ENCODE results near the gene PTBP1.
A peak's percentile ranks its signal among the peaks of the same experiment; 100 is the strongest.

PTBP1 gene

GRCh38 chr19:797528-798414 lies 519 bp downstream of the PTBP1 start:
- peak; percentile 79 for DNase-seq (ENCODE audit: low read depth)

- no peak for DNase-seq (ENCODE audit: low read depth)
These were observed 1.3 kb downstream of the PTBP1 start for GRCh38 chr19:798415-799075.

GRCh38 chr19:799076-799881 lies 2.0 kb downstream of the PTBP1 start:
- no peak for DNase-seq (ENCODE audit: low read depth)

DNA sequence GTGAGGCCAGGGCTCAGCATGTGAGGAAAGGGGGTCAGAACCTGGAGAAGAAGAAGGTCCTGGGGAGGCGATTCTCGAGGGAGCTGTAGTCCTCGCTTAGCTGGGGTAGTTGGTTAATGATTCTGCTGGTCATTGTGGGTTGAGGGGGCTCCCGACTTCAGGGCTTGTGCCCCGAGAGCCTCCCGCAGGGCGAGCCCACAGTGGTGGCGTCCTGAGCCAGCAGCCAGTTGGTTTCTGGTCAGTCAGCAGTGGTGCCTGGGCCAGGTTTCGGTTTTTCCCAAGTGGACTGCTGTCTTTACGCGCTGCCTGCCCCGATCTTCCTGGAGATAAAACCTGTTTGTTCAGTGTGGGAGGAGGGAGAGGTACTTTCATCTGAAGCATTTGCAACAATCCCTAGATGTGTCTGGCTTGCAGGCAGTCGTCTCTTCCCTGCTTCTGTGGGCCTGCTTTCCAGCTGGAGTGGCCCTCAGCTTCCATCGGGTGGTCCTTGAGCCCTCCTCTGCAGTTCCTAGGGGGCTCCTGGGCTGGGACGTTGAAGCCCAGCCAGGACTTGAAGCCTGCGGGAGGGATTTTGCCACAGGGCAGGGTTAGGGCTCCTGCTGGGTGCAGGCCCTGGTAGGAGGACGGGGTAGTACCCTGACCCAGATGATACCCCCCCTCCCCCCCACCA lies 3.2 kb downstream of the PTBP1 start:
- DNase-seq (ENCODE audit: low read depth) = no peak

- DNase-seq (ENCODE audit: low read depth) = no peak
These were observed 4.0 kb downstream of the PTBP1 start for GRCh38 chr19:801030-801860.

DNA sequence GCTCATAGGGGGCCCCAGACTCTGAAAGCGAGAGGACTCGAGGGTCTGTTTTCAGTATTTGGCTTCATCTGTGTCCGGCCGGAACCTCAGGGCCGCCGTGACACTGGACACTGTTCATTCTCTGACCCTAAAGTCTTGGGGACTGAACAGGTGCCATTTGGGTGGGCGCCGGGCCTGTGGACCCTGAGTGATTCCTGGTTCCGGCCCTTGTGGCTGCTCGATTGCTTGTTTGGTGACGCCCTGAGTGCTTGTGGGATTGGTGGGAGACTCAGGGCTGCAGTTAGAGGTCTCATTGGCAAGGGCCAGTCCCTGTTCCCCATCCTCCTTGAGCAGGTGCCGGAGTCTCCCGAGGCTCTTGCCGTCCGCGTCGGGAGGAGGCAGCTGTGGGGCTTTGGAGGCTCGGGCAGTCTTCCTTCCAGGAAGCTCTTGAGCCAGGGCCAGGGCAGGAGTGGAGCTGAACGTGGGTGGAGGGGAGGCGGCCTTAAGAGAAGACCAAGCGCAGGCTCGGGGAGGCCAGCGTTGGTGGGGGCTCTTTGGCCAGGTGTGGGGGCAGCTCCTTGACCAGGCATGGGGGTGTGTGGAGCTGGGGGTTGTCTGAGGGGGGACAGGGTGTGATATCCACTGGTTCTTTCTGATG lies 4.7 kb downstream of the PTBP1 start:
- no peak for DNase-seq (ENCODE audit: low read depth)

DNA sequence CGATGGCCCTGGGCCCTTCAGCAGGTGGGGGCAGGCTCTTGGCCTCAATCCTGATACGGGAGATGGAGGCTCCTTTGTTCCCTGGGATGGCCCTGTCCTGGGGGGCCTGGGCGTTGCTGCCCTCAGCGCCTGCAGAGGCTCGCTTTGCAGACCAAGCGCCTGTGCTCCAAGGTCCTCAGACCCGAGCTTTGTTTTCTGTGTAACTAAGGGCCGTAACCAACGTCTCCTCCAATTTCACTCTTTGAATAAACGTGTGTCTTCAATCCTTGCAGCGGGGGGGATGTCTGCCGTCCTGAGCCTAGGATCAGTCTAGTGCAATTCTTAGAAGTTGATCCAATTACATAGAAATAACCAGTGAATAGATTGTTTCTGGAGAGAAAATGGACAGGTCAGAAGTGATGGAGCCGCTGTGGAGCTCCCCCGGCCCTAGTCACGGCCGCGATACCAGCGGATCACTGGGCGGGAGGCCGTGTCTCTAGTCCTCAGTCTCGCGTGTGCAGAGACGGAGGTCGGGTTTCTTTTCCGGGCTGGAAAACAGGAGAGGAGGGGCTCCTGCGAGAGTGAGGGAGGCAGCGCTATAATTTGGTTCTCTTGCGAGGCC lies 5.3 kb downstream of the PTBP1 start:
- DNase-seq (ENCODE audit: low read depth) = no peak

DNA sequence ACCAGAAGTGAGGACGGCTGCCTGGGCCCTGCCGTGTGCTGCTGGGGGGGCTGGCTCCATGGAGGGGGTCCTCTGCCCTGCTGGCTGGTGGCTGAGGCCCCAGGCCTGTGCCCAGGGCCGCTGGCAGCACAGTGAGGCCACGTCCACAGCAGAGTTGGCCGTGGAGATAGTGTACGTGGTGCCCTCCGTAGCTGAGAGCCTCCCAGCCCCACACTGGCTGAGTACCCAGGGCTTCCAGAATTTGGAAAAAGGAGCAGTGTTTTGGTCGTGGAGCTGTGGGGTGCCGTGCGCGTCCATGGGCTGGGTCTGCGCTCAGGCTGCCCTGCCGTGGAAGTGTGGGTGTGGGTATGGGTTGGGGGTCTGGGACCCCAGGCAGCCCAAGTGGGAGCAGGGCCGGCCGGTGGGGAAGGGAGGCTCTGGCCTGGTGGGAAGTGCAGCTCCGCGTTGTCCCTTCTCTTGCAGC lies 5.9 kb downstream of the PTBP1 start:
- no peak for DNase-seq (ENCODE audit: low read depth)

- no peak for DNase-seq (ENCODE audit: low read depth)
These were observed 6.6 kb downstream of the PTBP1 start for GRCh38 chr19:803686-804418.

GRCh38 chr19:804419-805165 lies 7.3 kb downstream of the PTBP1 start:
- DNase-seq (ENCODE audit: low read depth) = no peak

- DNase-seq (ENCODE audit: low read depth) = no peak
These were observed 7.9 kb downstream of the PTBP1 start for GRCh38 chr19:805166-805551.

DNA sequence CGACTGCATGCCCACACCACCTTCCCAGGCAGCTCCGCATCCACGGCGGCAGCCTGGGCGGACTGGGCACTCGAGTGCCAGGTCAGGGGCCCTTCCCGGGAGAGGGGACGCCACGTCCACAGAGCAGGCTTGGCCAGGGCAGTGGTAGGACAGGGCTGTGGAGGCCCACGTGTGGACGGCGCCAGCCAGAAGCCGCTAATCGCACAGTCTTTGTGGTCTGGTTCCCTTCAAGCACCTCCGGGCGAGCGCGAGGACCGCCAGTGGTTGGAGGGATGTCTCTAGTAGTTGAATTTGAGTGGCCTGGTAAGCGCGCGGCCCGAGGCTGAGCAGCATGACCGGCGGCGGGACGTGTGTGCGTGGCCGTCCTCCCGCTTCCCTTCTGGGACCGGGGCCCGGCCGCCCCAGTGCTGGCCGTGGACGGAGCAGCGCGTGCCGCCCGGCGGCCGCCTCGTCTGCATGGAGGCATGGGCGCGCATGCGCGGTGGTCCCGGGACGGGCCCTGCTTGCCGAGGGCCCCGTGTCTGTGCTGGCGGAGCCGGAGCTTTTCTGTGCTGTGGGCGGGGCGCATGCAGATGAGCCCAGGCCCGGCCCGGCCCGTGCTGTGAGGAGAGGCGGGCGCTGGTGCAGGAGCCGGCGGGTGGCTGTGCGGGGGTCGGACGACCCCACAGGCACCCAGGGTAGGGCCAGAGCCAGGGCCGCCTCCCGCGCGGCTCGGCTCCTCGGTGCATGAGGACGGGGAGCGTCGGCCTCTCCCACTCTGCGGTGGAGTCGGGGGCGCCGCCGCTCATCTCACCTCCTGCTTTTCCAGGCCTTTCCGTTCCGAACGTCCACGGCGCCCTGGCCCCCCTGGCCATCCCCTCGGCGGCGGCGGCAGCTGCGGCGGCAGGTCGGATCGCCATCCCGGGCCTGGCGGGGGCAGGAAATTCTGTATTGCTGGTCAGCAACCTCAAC lies 8.6 kb downstream of the PTBP1 start:
- no peak for DNase-seq (ENCODE audit: low read depth)

- no peak for DNase-seq (ENCODE audit: low read depth)
These were observed 9.7 kb downstream of the PTBP1 start for GRCh38 chr19:806815-807421.

- no peak for DNase-seq (ENCODE audit: low read depth)
These were observed 10.6 kb downstream of the PTBP1 start for GRCh38 chr19:807627-808422.

GRCh38 chr19:808423-808775 lies 11.1 kb downstream of the PTBP1 start:
- DNase-seq (ENCODE audit: low read depth) = no peak

DNA sequence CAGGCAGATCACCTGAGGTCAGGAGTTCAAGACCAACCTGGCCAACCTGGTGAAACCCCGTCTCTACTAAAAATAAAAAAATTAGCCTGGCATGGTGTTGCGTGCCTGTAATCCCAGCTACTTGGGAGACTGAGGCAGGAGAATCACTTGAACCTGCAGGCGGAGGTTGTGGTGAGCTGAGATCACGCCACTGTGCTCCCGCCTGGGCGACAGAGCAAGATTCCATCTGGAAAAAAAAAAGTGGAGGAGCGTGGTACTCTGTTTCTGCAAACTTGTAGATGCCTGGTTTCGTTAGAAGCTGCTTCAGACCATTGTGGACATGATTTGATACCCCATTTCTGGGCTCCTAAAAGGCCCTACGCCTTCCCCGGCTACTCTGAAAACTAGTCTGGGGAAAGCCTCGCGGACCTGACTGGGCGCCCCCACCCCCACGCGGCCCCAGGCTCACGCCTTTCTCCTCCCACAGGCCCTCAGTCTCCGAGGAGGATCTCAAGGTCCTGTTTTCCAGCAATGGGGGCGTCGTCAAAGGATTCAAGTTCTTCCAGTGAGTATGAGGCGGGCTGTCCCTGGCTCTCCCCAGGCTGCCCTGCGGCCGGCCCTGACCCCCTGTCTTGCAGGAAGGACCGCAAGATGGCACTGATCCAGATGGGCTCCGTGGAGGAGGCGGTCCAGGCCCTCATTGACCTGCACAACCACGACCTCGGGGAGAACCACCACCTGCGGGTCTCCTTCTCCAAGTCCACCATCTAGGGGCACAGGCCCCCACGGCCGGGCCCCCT lies 13.0 kb downstream of the PTBP1 start:
- no peak for DNase-seq (ENCODE audit: low read depth)
